ENCODE results near the gene GUCA2A.
A peak's percentile ranks its signal among the peaks of the same experiment; 100 is the strongest.

GUCA2A gene

GRCh38 chr1:42163536-42164503 is 725 bp downstream of the GUCA2A start:
- TF ChIP-seq FOXM1 (IDR thresholded peaks at IDR 0.05; ENCODE audit: borderline replicate concordance, low read depth), result no peak
- no peak for TF ChIP-seq TEAD4 (IDR thresholded peaks at IDR 0.05)
- TF ChIP-seq NFIC (IDR thresholded peaks at IDR 0.05), result no peak
- no peak for TF ChIP-seq ZBTB7A (IDR thresholded peaks at IDR 0.05; ENCODE audit: low read depth)
- TF ChIP-seq EGR1 (IDR thresholded peaks at IDR 0.05), result no peak
- no peak for TF ChIP-seq RAD21 (IDR thresholded peaks at IDR 0.05; ENCODE audit: low read depth)
- no peak for TF ChIP-seq TAF1 (IDR thresholded peaks at IDR 0.05; ENCODE audit: low read depth)
- TF ChIP-seq CEBPB (IDR thresholded peaks at IDR 0.05), result no peak

GRCh38 chr1:42163114-42163513 is 1.4 kb downstream of the GUCA2A start:
- TF ChIP-seq TEAD4 (IDR thresholded peaks at IDR 0.05), result no peak
- no peak for TF ChIP-seq ZBTB7A (IDR thresholded peaks at IDR 0.05; ENCODE audit: low read depth)
- TF ChIP-seq USF1 (IDR thresholded peaks at IDR 0.05), result no peak
- TF ChIP-seq EP300 (IDR thresholded peaks at IDR 0.05; ENCODE audit: borderline replicate concordance), result no peak
- no peak for TF ChIP-seq CREB1 (IDR thresholded peaks at IDR 0.05; ENCODE audit: low read depth)
- TF ChIP-seq YY1 (IDR thresholded peaks at IDR 0.05; ENCODE audit: low read depth), result no peak
- no peak for TF ChIP-seq EGR1 (IDR thresholded peaks at IDR 0.05)
- no peak for TF ChIP-seq TCF12 (IDR thresholded peaks at IDR 0.05; ENCODE audit: low read depth)
- TF ChIP-seq TAF1 (IDR thresholded peaks at IDR 0.05; ENCODE audit: low read depth), result no peak
- TF ChIP-seq, protein P1, sequence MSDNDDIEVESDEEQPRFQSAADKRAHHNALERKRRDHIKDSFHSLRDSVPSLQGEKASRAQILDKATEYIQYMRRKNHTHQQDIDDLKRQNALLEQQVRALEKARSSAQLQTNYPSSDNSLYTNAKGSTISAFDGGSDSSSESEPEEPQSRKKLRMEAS (IDR thresholded peaks at IDR 0.05), result no peak
- no peak for TF ChIP-seq CEBPB (IDR thresholded peaks at IDR 0.05)

DNA sequence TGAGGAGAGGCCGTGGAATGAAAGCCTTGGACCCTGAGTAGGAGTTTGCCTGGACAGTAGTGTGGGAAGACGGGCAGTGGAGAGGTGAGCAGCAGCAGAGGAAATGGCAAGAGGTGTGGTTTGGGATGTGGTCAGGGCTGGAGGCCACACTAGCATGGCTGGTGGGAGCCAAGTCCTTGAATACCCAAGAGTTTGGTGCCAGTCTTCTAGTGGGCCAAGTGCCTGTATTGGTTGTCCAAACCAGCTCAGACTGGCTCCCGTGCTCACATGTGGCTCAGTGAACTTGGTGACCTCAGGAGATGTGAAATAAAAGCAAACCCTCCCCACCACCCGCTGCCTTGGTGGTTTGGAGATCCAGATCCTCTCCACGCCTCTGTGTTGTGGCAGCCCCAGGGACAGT is 2.4 kb downstream of the GUCA2A start:
- TF ChIP-seq TEAD4 (IDR thresholded peaks at IDR 0.05) (no peak), EP300 (IDR thresholded peaks at IDR 0.05; ENCODE audit: borderline replicate concordance) (no peak), TAF1 (IDR thresholded peaks at IDR 0.05; ENCODE audit: low read depth) (no peak)
- TF ChIP-seq, protein P1 (IDR thresholded peaks at IDR 0.05), result no peak

- TF ChIP-seq FOXM1 (IDR thresholded peaks at IDR 0.05; ENCODE audit: borderline replicate concordance, low read depth) (no peak), EGR1 (IDR thresholded peaks at IDR 0.05) (no peak), USF1 (IDR thresholded peaks at IDR 0.05) (no peak), CEBPB (IDR thresholded peaks at IDR 0.05) (no peak), TCF12 (IDR thresholded peaks at IDR 0.05; ENCODE audit: low read depth) (no peak), RAD21 (IDR thresholded peaks at IDR 0.05; ENCODE audit: low read depth) (no peak), ZBTB7A (IDR thresholded peaks at IDR 0.05; ENCODE audit: low read depth) (no peak), EP300 (IDR thresholded peaks at IDR 0.05; ENCODE audit: borderline replicate concordance) (no peak), REST (IDR thresholded peaks at IDR 0.05; ENCODE audit: low read depth) (no peak), YY1 (IDR thresholded peaks at IDR 0.05; ENCODE audit: low read depth) (no peak), TAF1 (IDR thresholded peaks at IDR 0.05; ENCODE audit: low read depth) (no peak), TEAD4 (IDR thresholded peaks at IDR 0.05) (no peak), NFIC (IDR thresholded peaks at IDR 0.05) (no peak), CREB1 (IDR thresholded peaks at IDR 0.05; ENCODE audit: low read depth) (no peak)
- TF ChIP-seq, protein P1 (IDR thresholded peaks at IDR 0.05), result no peak
These were observed 6.4 kb downstream of the GUCA2A start for GRCh38 chr1:42158189-42158588.

DNA sequence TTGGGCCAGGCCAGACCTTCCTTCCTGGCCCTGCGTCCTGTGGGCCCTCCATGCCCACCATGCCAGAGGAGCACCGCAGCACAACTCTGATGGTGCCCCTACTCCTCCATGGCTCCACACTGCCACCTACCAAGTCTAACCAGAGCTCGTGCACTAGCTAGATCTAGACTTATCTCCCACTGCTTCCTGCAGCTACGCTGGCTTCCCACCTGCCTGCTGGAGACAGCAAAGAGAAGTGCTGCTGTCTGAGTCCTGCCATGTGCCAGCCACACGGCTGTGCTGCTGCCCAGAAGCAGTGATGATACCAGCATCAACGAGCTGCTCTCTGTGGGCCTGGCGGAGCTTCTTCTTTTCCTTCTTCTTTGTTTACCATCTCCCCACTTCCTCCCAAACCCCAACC is 6.9 kb downstream of the GUCA2A start:
- TF ChIP-seq RAD21 (IDR thresholded peaks at IDR 0.05; ENCODE audit: low read depth) (peak; percentile 18; the same call in 1 of the 2 replicates), YY1 (IDR thresholded peaks at IDR 0.05; ENCODE audit: low read depth) (no peak)

- no peak for TF ChIP-seq CREB1 (IDR thresholded peaks at IDR 0.05; ENCODE audit: low read depth)
- no peak for TF ChIP-seq YY1 (IDR thresholded peaks at IDR 0.05; ENCODE audit: low read depth)
- no peak for TF ChIP-seq REST (IDR thresholded peaks at IDR 0.05; ENCODE audit: low read depth)
- TF ChIP-seq TAF1 (IDR thresholded peaks at IDR 0.05; ENCODE audit: low read depth), result no peak
- no peak for TF ChIP-seq USF1 (IDR thresholded peaks at IDR 0.05)
- no peak for TF ChIP-seq ZBTB7A (IDR thresholded peaks at IDR 0.05; ENCODE audit: low read depth)
- TF ChIP-seq FOXM1 (IDR thresholded peaks at IDR 0.05; ENCODE audit: borderline replicate concordance, low read depth), result no peak
- no peak for TF ChIP-seq RAD21 (IDR thresholded peaks at IDR 0.05; ENCODE audit: low read depth)
- no peak for TF ChIP-seq CEBPB (IDR thresholded peaks at IDR 0.05)
- no peak for TF ChIP-seq NFIC (IDR thresholded peaks at IDR 0.05)
- TF ChIP-seq TCF12 (IDR thresholded peaks at IDR 0.05; ENCODE audit: low read depth), result no peak
- TF ChIP-seq, protein P1 (IDR thresholded peaks at IDR 0.05), result no peak
- TF ChIP-seq TEAD4 (IDR thresholded peaks at IDR 0.05), result no peak
- TF ChIP-seq EP300 (IDR thresholded peaks at IDR 0.05; ENCODE audit: borderline replicate concordance), result no peak
- no peak for TF ChIP-seq EGR1 (IDR thresholded peaks at IDR 0.05)
These were observed 9.2 kb downstream of the GUCA2A start for GRCh38 chr1:42155362-42155761.
